CD4-positive, alpha-beta T cell treated with Interleukin-6 for 4 hours (primary cell): ENCODE data around the gene USP48.
"Not testable (repeated sequence)": the region's sequence is repeated elsewhere in the genome, so short reads cannot be mapped to it uniquely, and the experiment has no call there.

Experiments used
- DNase-seq: peaks from one replicate; pipeline ENCODE4 v3.0.0-alpha.2; 2020; ENCODE audit warnings: mixed read lengths

USP48 gene

DNA sequence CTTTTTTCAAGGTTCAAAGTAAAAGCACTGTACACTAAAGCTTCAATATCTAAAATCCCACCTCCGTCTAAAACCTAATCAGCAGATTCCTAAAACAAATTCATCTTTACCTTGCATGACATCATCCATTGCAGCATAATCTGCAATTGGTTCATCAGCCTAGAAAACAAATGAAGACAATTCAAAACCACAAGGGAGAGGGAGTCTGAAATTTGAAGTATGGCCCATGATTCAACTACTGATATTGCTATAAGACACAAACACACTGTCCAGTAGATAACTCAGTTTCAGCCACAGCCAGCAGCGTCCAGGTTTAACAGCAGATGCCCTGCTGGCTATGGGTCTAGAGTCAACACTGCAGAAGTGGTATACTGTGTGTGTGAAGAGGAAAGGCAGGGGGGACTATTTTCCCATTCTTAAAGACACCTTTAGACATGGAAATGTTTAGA lies 95.8 kb downstream of the USP48 start:
- no peak for DNase-seq

DNA sequence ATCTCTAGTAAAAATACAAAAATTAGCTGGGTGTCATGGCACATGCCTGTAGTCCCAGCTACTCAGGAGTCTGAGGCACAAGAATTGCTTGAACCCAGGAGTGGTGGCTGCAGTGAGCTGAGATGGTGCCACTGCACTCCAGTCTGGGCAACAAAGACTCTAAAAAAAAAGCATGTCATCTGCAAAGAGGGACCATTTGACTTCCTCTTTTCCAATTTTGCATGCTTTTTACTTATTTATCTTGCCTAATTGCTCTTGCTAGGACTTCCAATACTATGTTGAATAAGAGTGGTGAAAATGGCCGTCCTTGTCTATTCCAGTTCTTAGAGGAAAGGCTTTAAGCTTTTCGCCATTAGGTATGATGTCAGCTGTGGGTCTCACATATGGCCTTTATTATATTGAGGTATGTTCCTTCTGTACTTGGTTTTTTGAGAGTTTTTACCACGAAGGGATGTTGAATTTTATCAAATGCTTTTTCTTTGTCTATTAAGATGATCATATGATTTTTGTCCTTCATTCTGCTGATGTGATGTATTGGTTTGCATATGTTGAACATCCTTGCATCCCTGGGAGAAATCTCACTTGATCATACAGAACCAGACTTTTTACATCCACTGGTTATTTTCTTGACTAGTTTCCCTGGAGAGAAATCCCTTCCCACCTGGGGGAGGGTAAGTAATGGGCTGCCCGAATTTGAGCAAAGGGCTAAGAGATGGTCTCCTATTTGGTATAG lies 96.8 kb downstream of the USP48 start:
- no peak for DNase-seq

DNA sequence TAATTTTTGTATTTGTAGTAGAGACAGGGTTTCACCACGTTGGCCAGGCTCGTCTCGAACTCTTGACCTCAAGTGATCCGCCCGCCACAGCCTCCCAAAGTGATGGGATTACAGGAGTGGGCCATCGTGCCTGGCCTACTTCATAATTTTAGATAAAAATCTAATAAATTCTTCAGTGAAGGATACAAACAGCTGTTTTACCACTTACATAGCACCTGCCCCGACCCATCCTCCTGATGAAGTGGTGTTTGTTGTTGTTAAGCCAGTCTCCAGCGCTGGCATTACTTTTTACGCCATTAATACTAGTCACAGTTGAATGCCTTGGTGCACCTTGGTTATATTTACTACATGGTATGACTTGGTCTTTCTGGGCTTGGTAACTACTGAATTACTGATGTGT lies 101.5 kb downstream of the USP48 start:
- DNase-seq = no peak

DNA sequence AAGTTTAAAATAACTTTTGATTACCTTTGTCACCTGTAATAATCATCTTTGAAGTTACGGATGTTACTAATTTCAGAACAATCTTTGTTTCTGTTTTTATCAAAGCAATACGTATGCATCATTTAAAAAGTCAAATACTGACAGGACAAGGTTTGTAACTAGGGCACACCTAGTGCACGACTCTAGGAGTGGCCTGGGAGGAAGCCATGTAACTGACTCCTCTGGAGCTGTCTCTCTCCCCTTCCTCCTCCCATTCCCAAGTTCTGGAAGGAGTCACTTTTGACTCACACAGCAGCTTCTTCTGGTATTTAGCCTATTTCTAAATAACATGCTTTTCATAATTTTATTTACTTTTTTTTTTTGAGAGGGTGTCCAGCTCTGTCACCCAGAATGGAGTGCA lies 102.0 kb downstream of the USP48 start:
- no peak for DNase-seq

DNA sequence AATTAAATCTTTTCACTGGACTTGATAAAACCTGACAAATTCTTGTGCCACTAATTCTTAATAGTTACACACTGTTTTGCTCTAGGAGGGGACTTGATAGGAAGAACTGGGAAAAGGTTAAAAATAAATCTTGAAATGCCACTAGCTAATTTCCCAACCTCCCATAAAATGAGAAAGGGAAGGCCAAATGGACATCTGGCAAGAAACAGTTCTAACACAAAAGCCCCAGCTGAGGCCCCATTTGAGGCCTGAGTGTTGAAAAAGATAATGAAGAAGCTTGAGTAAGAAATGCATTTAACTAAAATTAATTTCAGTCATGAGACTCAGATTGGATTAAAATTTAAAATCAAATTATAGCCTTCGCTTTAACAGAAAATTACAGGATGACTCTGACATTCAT lies 102.6 kb downstream of the USP48 start:
- DNase-seq = no peak

DNA sequence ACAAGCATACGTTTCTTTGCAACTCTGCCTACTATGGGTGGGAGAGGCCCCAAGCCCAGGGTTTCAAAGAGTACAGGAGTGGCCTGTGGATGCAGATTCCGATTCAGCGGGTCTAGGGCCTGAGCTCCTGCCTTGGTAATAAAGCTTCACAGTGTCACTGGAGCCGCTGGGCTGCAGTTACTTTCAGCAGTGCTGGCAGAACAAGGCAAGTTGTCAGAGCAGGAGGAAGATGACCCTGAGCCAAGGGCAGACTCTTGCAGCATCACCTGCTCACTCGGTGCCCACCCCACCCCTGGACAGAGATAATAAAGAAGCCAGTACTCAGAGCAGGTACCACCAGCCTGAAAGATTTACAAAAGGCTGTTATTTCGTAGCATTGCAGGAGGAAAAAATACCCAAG lies 105.8 kb downstream of the USP48 start:
- DNase-seq = no peak

DNA sequence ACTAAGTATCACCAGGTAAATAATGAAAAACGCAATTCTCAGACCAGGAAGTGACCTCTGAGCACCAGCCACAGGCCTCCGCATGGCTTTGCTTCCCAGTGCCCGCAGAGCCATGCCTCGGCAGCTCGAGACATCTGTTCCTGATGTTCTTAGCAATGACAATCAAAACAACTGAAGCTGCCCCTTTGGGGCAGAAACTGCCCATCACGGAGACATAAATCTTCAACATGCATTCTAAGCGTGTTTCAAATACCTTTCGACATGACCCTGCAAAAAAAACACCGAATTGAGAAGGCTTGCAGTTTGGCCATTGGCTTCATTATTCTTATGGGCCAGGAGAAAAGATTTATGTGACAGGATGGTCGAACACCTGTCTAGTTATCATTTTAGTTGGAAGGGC lies 108.0 kb downstream of the USP48 start:
- no peak for DNase-seq

DNA sequence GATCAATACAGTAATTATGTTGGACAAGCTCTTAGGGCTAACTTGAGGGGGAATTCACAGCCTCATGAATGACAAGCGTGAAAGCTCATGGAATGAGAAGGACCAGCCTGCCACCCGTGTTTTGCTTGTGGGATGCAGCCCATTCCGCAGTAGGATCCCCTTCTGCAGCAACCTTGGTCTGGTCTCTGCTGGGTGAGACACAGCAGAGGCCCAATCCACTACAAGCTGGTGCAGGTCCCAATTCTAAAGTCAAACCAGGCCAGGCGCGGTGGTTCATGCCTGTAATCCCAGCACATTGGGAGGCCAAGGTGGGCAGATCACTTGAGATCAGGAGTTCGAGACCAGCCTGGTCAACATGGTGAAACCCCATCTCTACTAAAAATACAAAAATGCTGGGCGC lies 109.1 kb downstream of the USP48 start:
- not testable (repeated sequence) for DNase-seq

DNA sequence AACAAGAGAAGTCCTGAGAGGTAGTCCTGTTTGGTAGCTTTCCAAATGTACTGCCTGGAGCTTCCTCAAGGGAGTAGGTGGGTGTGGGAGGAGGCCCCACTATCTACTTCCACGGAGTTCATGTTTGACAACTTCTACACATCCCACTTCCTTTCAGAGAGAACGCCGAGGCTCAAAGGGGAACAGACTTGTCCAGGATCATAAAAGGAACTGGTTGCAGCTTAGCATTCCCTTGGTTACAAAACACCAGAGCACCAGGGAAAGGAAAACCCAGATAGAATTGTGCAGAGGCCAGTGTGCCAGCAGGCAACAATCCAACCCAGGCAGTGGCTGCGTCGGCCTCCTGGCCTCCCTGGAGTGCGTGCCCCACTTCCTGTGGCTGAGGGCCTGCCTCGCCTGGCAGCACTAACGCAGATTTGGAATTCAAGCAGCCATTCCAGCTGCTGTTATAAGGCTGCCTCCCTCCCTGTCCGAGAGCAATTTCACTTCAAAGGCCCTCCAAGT lies 109.6 kb downstream of the USP48 start:
- DNase-seq = no peak

DNA sequence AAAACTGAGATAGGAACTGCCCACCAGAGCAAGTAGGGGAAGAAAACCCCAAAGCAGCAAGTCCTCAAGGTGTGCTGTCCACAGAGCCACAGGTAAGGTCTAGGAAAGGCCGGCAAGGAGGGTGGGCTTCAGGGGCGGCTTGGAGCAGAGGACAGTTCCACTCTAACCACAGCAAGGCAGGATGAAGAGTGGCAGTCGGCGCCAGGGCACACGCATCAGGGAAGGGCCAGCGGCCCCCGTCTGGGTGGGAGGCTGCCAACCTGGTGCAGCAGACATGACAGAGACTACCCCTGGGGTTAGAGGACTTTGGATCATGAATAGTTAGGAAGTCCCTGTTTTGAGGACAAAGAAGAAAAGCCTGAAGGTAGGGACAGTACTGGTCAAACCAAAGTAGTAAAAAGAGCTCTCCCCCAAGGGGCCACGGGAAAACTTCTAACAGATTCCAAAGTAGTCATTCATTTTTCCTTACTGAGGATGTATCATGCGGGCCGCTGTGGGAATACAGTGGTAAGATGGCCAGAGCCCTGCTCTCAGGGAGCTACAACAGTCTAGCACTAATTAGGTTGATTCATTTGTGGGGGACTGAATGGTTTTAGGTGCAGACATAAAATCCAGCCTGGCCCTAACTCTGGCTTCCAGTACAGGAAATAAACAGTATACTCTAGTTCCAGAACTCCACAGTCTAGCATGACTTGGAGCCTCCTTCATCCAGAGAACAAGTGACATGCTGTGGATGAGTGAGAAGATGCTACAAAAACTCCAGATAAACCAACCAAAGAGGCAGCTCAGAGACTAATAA lies 110.3 kb downstream of the USP48 start:
- no peak for DNase-seq

DNA sequence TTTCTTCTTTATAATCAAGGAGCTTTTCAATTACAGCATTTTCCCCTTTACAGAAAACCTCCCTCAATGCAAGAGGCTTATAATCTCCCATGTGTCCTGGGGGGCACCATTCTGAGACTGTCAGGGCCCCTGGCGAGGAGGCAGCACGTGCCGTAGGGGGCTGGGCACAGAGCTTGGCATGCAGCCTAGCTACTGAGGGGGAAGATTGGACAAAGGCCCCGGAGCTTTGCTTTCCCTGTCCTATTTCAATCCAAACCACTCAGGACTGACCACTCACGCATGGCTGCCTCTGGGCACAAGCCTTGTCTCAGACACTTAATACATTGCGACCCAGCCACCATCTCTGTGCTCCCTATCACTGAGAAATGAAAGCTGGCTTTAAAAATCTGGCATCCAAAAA lies 111.0 kb downstream of the USP48 start:
- no peak for DNase-seq

DNA sequence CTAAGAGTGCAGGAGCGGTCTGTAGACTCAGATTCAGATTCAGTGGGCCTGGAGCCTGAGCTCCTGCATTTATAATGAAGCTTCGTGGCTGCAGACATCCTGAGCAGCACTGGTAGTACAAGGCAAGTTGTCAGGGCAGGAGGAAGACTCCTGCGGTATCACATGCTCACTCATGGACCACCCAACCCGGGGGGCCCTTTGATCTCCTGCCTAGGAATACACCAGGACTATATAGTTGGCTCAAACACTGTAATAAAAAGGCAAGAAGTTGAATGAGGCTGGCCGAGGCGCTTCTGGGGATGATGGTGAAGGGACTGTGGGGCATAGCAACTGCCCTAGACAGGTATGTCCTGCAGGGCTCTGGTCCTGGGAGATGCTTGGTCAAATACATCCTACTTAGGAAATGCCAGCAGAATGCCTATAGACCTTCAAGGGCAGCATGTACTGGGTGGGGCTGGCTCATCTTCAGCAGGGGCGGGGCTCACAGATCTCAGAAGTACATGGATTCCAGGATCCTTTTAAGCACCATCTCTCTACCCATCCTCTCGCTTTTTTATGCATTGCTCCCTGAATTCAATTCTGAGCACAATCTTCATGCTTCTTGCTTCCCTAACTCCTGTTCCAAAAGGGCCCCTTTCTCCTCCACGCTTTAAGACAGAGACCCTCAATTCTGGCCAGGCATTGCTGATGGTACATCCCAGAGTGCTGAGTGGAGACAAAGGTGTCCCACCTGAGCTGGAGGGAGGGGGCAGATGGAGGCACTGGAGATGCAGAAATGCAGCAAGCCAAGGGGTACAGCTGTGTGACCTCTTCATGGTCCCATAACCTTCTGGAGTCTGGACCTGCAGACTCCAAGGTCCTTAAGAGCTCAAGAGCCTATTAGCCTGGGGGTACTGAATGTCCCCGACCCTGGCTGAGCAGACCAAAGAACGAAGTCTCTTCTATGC lies 111.7 kb downstream of the USP48 start:
- DNase-seq = no peak

DNA sequence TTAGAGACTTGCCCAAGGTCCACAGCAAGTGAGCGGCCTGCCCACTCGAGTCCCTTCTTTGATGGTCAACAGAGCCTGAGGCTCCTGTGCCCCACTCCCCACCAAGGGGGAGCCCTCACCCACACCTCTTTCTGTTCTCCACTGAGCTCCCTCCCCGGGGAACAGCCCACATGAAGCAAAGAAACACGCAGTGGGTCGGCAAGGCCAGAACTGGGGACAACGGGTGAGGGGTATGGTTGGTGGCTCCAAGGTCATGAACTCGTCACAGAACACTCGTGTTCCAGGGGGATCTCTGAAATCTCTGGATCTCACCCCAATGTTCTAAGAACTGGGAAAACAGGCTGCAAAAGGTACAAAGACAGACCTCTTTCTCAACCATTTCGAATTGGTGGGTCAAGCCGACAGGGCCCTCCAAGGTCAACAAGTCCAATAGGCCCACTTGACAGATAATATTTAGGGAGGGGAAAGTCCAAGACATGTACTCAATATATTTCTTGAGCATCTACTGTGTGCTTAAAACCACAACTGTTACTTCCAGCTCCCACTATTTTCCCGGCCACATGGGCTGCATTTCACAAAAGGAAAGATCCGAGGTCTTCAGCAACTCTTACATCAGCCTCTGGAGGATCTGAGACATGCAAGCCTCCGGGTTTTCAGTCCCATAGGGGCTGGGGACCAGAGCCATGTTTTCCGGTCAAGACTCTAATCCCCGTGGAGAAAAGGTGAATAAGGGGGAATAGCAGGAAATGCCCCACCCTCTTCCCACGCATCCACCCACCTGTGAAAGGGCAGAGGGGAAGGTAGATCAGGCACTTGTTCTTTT lies 112.7 kb downstream of the USP48 start:
- DNase-seq = no peak

DNA sequence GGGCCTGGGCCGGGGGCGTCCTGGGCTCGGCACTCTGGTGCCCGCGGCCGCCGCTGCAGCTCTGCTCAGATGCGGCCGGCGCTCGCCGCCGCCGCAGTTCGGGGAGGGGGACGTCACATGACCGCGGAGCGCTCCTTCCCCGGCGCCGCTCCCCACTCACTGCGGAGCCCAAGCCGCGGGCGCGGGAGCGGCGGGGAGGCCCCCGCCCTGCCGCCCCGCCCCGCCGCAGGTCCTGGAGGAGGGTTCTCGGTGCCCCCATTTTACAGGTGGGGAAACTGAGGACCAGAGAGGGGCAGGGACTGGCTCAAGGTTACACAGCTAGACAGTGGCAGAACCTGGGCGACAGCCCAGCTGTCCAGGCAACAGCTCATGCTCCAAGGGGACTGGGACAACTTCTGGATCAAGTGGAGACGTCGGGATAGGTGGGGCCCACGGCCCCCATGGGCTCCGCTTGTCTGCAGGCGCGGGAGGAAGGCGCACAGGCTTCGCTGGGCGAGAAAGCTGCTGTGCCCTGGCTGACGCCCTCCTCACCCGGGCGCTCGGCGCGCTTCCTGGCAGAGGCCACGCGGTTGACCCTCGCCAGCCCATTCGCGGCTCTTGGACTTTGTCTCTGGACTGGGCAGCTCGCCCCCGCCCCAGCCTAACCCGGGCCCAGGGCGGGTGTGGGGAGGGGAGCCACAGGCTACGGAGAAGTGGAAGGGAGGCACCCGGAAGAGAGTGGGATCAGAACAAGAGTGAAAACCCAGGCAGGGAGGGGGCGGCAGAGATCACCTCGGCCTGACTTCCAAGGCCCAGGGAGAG lies 113.5 kb downstream of the USP48 start, which contains the start of gene RAP1GAP:
TSS of gene RAP1GAP (minus strand) at position 100 of the 801 bp plus-strand sequence. CDS start 49,325 bp downstream, outside the sequence.
- DNase-seq = peak; percentile 54

DNA sequence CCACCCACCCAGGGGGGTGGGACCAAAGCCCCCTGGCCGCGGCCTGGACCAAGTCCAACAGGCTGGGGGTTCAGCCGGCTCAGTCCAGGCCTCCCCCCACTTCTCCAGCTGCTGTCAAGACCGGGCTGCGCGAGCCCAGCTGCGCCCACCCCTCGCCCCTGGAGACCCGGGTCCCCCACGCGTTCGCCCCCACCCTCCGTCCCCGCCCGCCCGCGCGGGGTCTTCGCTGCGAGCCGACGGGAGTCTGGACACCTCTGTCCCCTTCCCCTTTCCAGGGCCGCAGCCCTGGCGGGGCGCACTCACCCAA lies 114.0 kb downstream of the USP48 start:
- no peak for DNase-seq

DNA sequence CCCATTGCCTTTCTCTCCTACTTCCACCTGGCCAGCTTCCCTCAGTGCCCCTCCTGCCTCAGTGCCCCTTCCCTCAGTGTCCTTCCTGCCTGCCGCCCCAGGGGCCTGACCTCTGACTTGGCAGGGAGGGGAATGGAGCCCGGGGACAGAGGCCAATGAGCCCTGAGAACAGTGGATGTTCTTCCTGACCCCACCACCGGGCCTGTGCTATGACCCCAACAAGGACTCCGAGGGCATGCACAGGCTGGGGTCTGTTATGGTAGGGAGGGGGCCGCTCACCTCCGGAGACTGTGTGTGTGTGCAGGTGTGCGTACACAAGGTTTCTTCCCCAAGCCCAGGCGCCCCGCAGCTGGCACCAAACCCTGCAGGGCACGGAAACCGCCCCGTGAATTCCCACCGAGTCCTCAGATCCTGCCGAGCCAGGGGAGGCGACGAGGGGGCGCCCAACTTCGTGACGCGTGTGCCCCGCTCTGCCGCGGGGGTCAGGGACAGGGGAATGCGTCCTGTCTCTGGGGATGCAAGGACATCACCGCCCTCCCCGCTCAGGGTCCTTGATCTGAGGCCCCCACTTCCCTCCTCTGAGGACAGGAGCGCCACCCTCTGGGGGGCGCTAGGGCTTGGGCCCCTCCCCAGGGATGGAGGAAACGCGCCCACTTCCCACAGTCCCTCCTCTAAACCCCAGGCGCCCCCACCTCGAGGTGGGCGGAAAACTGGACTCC lies 114.6 kb downstream of the USP48 start:
- DNase-seq = no peak

DNA sequence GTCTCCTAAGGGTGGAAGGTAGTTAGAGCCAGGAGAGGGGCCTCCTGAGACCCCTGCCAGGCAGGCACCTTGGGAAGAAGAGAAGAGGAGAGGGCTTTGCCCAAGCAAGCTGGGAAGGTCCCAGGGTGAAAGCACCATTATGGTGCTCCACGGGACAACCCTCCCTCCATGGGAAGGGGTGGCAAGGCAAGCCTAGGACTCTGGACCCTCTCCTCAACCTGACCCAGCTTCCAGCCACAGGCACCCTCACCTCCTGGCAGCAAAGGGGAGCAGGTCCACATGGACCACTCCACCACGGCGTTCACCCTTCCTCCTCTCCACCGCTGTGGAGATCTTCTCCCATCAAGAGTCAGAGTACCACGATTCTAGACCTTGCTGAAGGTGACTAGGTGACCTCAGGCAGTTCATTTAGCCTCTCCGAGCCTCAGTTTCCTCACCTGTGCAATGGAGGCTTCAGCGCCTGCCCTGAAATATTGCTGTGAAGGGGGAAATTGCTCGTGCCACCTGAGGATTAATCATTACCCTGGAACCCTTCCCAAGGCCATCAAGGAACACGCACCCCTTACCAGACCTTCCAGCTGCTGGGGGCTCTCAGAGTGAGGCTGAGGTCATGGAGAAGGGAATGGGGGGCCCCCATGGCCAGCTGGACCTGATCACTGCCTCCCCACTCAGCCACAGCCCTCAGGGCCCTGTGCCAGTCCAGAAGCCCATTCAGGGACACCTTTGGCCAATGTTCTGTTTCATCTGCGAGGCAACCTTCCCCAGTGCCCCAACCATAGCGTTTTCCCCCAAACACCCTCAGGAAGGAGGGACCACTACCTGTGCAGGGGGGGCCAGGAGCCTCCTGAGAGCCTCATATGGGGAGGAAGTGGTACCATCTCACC lies 115.4 kb downstream of the USP48 start:
- no peak for DNase-seq

DNA sequence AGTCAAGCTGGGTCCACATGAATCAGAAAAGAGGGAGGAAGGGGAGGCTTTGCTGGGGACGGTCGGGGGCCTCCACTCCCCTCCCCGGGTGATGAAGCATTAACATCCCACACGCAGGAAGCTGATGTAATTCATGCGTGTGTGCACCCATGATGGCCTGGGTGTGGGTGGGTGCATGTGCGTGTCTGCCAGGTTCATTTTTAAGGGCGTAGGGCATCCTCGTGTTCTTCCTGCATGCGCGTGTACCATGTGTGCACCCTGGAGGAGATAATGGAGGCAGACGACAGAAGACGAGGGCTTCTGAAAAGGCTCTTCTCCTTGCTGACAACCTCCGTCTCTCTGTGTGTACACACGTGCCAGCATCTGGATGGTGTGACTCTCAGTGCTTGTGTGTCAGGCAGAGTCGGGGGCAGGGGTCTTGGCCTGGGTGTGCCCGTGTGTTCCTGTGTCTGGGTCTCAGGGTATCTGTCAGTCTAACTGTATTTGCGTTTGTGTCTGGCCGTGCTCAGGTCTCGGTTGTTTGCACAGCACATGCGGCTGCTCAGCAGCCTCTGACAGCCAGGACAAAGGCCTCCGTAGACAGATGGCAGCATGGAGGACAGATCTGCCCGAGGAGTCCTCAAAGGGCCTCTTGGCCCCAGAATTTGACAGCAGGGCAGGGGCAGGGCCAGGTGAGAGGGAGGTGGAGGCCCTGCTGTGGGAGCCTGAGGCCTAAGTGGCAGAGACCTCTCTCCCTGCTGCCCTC lies 116.2 kb downstream of the USP48 start:
- no peak for DNase-seq
